NOMO-1 treated with DMSO at 0.1 percent for 48 hours (cell line): ENCODE data around the gene TMEM271.

ENCODE experiments used
- DNase-seq: peaks from one replicate; lab custom pipeline; 2025; ENCODE audit not compliant: unreplicated experiment; lab: John Stamatoyannopoulos, UW

TMEM271 gene

GRCh38 chr4:581753-582361 is 5.8 kb upstream of the TMEM271 start:
- no peak for DNase-seq

- no peak for DNase-seq
These were observed 5.1 kb upstream of the TMEM271 start for GRCh38 chr4:581181-581580.

DNA sequence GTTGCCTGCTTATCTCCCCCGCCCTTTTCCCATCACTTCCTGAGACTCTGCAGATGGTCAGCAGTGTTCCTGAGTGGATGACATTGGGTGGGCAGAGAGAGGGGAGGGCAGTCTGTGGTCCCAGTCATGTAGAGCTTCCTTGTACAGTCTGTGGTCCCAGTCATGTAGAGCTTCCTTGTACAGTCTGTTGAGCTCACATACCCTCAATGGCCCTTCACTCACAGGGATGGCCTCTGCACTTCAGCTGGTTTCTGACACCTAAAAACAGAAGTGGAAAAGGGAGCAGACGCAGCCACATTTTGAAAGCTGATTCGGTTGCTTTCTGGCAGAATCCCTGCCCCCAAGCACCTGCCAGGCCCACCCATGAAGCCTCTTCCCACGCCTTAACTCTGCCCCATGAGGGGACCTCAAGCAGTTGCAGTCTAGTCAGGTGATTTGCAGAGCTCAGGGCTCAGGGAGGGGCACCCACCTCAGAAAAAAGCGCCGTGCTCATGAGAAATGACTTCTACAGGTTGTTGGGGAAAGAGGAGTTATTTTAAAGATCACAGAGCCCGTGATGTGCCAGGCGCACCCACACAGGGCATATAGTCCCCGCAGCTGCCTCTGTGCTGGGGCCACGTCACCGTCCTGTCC is 3.6 kb upstream of the TMEM271 start:
- no peak for DNase-seq

GRCh38 chr4:578451-579443 is 2.7 kb upstream of the TMEM271 start:
- no peak for DNase-seq

- no peak for DNase-seq
These were observed 1.7 kb upstream of the TMEM271 start for GRCh38 chr4:577499-578450.

GRCh38 chr4:576991-577498 is 950 bp upstream of the TMEM271 start:
- no peak for DNase-seq

DNA sequence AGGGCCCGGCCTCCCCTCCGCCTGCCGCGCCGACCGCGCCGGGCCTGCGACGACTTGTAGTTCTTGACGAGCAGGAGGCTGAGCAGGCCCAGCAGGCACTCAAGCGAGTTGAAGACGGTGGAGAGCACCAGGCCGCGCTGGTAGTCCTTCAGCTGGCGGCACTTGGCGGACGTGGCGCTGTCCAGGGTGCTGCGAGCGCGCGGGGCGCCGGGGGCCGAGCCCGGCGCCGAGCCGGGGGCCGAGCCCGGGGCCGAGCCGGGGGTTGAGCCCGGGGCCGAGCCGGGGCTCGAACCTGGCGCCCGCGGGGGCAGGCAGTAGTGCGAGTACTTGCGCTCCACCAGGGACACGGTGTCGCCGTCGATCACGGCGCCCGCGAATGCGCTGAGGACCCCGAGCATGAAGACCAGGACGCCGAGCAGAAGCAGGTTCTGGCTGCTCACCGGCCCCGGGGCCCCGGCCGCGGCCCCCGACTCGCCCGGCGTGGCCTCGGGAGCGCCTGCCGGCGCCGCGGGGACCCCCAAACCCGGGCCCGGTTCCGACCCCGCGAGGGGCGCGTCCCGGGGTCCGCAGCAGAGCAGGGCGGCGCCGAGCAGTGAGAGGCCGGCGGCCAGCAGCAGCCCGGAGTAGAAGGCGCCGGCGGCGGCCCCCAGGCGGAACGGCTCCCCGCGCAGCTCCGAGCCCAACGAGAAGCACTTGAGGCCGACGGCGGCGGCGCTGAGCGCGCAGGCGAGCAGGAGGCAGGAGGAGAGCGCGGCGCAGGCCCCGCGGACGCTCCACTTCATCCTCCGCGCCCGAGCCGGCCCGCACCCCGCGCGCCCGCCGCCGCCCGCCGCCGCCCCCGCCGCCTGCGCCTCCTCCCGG is 584 bp downstream of the TMEM271 start:
- DNase-seq: no peak

DNA sequence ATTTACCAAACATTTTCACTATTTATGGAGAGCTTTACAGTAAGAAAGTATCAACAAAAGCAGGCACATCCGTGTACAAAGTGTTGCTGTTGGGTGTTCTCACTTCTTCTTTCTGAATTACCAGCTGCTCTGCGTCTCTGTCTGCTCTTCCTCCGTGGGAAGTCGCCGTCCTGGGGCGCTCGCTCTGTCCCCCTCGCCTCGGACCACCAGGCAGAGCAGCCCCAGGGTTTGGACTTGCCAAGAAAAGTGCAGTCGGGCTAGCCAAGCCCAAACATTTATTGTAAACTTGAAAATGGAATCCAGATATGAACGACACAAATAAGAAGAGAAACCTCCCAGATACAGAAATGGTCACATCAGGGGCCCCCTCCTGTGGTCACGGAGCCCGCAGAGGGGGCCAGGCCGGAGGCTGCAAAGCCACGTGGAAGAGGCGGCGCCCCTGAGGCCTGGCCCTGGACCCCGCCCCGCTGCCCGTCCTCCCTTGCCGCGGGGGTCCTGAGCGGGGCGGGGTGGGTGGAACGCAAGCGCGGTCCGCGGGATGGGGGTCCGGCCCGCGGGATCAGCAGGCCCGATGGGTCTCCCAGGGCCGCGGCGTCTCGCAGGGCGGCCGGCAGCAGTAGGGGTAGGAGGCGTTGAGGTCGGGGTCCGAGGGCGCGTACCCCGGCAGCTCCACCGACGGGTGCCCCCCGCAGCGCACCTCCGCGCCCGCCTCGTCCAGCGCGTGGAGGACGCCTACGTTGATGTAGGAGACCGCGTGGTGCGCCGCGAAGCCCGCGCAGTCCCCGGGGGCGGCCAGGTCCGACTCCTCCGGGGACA is 1.5 kb downstream of the TMEM271 start:
- no peak for DNase-seq

GRCh38 chr4:573122-573892 is 2.8 kb downstream of the TMEM271 start:
- DNase-seq: no peak

GRCh38 chr4:572594-572993 is 3.5 kb downstream of the TMEM271 start:
- DNase-seq: no peak

GRCh38 chr4:571838-572572 is 4.1 kb downstream of the TMEM271 start:
- no peak for DNase-seq

GRCh38 chr4:570754-571153 is 5.3 kb downstream of the TMEM271 start:
- DNase-seq: no peak

GRCh38 chr4:569958-570667 is 6.0 kb downstream of the TMEM271 start:
- no peak for DNase-seq

DNA sequence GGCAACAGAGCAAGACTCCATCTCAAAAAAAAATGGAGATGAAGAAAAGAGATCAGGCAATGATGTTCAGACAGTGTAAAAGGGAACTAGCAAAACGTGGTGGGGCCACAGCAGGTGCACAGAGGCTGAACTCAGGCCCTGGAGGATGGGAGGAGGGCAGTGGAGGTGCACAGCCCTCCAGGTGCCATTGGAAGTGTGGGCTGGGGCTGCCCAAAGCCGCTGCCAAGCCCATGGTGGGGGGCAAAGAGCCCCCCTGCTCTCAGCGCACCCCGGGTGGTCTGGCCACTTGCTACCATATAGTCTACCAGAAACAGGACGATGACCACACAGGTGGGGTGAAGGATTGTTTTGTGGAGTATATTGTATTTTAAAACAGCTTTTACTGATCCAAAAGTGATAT is 7.1 kb downstream of the TMEM271 start:
- no peak for DNase-seq

- DNase-seq: no peak
These were observed 7.8 kb downstream of the TMEM271 start for GRCh38 chr4:568351-568652.

DNA sequence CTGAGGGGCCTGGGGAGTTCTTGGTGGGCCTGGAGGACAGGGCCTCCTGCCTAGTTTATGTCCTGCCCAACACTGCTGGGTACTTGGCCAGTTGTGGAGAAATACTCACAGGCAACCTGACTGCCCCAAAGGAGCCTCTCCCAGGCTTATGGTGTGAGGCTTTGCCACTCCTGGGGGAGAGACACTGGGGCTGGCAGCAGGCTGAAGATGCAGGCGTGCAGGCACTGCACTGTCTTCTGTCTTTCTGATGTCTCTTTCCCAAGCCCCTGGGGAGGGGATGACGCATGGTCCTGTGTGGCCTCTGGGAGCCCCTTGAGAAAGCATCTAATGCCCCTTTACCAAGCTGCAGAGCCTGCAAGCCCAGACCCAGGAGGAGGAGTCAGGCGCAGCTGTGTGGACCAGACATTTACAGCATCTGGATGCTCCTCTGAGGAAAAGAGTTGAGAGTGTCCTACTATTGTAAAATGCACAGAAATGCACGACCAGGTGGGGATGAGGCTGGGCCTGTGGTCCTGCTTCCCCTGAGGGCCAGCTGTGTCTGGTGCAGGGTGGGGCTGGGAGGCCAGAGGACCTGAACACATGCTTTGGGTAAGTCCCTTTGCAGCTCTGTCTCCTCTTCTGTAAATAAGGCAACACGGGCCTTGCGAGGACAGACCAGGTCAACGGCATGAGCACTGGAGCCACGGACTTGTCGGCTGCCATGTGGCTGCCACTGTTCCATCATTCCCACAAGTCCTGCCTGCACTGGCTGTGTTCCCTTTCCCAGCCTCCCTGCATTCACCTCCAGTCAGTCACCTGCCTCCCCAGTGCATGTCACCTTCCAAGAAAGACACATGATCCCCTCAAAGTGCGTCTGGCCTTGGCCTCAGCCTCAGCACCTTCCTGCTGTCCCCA is 8.4 kb downstream of the TMEM271 start:
- no peak for DNase-seq
